K562 (cell line): ENCODE measurements around the gene ABT1. TPM values are rescaled to one million over a fixed set of nuclear protein-coding genes. Genes with fewer than 3 reads are reported as not detected.

Experiments
- CBFA2T2 ChIP-seq: fragments of 450-650 bp; conservative IDR thresholded peaks from 2 replicates; pipeline ENCODE4 v1.6.1; 2017; ENCODE audit warnings: mild to moderate bottlenecking
- CBFB ChIP-seq: sonication (generic); formaldehyde crosslinking; IDR thresholded peaks from 2 replicates; pipeline ENCODE4 v1.4.0; 2020; ENCODE audit warnings: mild to moderate bottlenecking, missing genetic modification reagents
- E2F6 ChIP-seq, 2 experiments: IDR thresholded peaks; 2 replicates each; pipeline ENCODE4 v1.6.1; 2011; ENCODE audit warnings: borderline replicate concordance in 1 of 2, control low read depth in 1 of 2, low read depth in 1 of 2, low read length in 1 of 2, mild to moderate bottlenecking in 1 of 2, mixed read lengths in 1 of 2, moderate library complexity in 1 of 2; ENCODE audit not compliant: insufficient read depth in 1 of 2, insufficient read length in 1 of 2, poor library complexity in 1 of 2, severe bottlenecking in 1 of 2; ENCODE audit errors: extremely low read depth in 1 of 2
- ETV6 ChIP-seq, 3 experiments: fragments of 150-350 bp in 1 of 3; sonication (generic) in 1 of 3; formaldehyde crosslinking in 1 of 3; IDR thresholded peaks; 2 replicates each; pipeline versions ENCODE4 v1.6.1 to v1.8.0; 2014 to 2022; ENCODE audit warnings: borderline replicate concordance in 2 of 3, low read depth in 2 of 3, antibody characterized with exemption in 1 of 3, low read length in 1 of 3, mild to moderate bottlenecking in 1 of 3, missing genetic modification reagents in 1 of 3
- HDAC3 ChIP-seq: fragments of 450-650 bp; IDR thresholded peaks from 2 replicates; pipeline ENCODE4 v1.6.1; 2018; ENCODE audit warnings: borderline replicate concordance, mild to moderate bottlenecking, moderate library complexity; ENCODE audit not compliant: partially characterized antibody
- HMG20B ChIP-seq: fragments of 250-450 bp; sonication (Bioruptor Pico); IDR thresholded peaks from 2 replicates; pipeline ENCODE4 v1.5.0; 2021; ENCODE audit warnings: mild to moderate bottlenecking
- JUND ChIP-seq, 2 experiments: IDR thresholded peaks; 2 replicates in 1 of 2; 3 replicates in 1 of 2; pipeline ENCODE4 v1.6.1; 2011; ENCODE audit warnings: borderline replicate concordance in 2 of 2, low read depth in 2 of 2, low read length in 2 of 2, improper control_type of control experiment in 1 of 2, missing biosample characterization in 1 of 2, missing genetic modification characterization in 1 of 2, missing genetic modification reagents in 1 of 2
- MAZ ChIP-seq, 2 experiments: fragments of 450-650 bp in 1 of 2; sonication (generic) in 1 of 2; formaldehyde crosslinking; IDR thresholded peaks in 1 of 2; conservative IDR thresholded peaks in 1 of 2; 2 replicates each; pipeline versions ENCODE4 v1.4.0 to v1.5.0; 2020; ENCODE audit warnings: mild to moderate bottlenecking in 1 of 2, missing genetic modification reagents in 1 of 2
- MEF2A ChIP-seq: IDR thresholded peaks from 2 replicates; pipeline ENCODE4 v1.6.1; 2011; ENCODE audit warnings: low read depth, mild to moderate bottlenecking, low read length, moderate library complexity; ENCODE audit not compliant: control insufficient read depth
- POLR2B ChIP-seq: fragments of 450-650 bp; IDR thresholded peaks from 2 replicates; pipeline ENCODE4 v1.6.1; 2018; ENCODE audit warnings: low read depth; ENCODE audit not compliant: partially characterized antibody
- PTRF ChIP-seq: fragments of 450-650 bp; IDR thresholded peaks from 2 replicates; pipeline ENCODE4 v1.6.1; 2016; ENCODE audit warnings: mild to moderate bottlenecking, missing genetic modification characterization, missing compliant biosample characterization
- RBM25 ChIP-seq: fragments of 200-400 bp; formaldehyde crosslinking; IDR thresholded peaks from 2 replicates; pipeline ENCODE4 v1.6.1; 2018; ENCODE audit warnings: low read length, low read depth, moderate library complexity; ENCODE audit not compliant: severe bottlenecking
- SUPT5H ChIP-seq: fragments of 450-650 bp; IDR thresholded peaks from 2 replicates; pipeline ENCODE4 v1.6.1; 2016
- XRCC3 ChIP-seq: fragments of 450-650 bp; IDR thresholded peaks from 2 replicates; pipeline ENCODE4 v1.6.1; 2017; ENCODE audit warnings: mild to moderate bottlenecking, moderate library complexity
- ZBTB17 ChIP-seq: fragments of 450-650 bp; formaldehyde crosslinking; IDR thresholded peaks from 2 replicates; pipeline ENCODE4 v1.4.0; 2020; ENCODE audit warnings: mild to moderate bottlenecking
- ZFP30 ChIP-seq: fragments of 250-450 bp; sonication (Bioruptor Pico); IDR thresholded peaks from 2 replicates; pipeline ENCODE4 v1.8.0; 2022; ENCODE audit warnings: moderate library complexity, mild to moderate bottlenecking, inconsistent platforms, borderline replicate concordance
- ZNF140 ChIP-seq: fragments of 250-450 bp; sonication (Bioruptor Pico); IDR thresholded peaks from 2 replicates; pipeline ENCODE4 v1.8.0; 2021; ENCODE audit warnings: moderate library complexity, mild to moderate bottlenecking, inconsistent platforms
- ZNF347 ChIP-seq: fragments of 450-650 bp; formaldehyde crosslinking; IDR thresholded peaks from 2 replicates; pipeline ENCODE4 v1.4.0; 2020; ENCODE audit warnings: low read depth, mild to moderate bottlenecking, moderate library complexity
- ZNF668 ChIP-seq: fragments of 250-450 bp; sonication (Bioruptor Pico); IDR thresholded peaks from 2 replicates; pipeline ENCODE4 v1.8.0; 2022; ENCODE audit warnings: mild to moderate bottlenecking, inconsistent platforms
- polyA plus RNA-seq, 8 experiments: library from polyadenylated mRNA; depleted of rRNA in 4 of 8; stranded (reverse) in 5 of 8; unstranded in 3 of 8; fragments of >200 nt; fragmentation: Nextera tagmentation in 2 of 8; fragmentation: Illumina TruSeq in 1 of 8; extraction: Ambion mirVana in 2 of 8; extraction: Trizol in 1 of 8; gene quantifications; 2 replicates each; pipeline versions ENCODE4 v1.2.1 to v1.2.3, GENCODE V29; 2011 to 2014; ENCODE audit warnings: inconsistent platforms in 1 of 8, missing spikeins in 1 of 8
- total RNA-seq, 7 experiments: library from RNA; depleted of rRNA in 6 of 7; stranded (reverse); fragments of >200 nt in 6 of 7; fragmentation: Illumina TruSeq in 2 of 7; extraction: Trizol in 2 of 7; gene quantifications; 2 replicates each; pipeline versions ENCODE4 v1.2.1 to v1.2.3, GENCODE V29; 2011 to 2021; ENCODE audit warnings: low replicate concordance in 1 of 7
- TF ChIP-seq, protein P1 (sequence below): fragments of 450-650 bp; IDR thresholded peaks from 2 replicates; pipeline ENCODE4 v1.6.1; 2018; ENCODE audit warnings: mild to moderate bottlenecking, low read depth; ENCODE audit not compliant: partially characterized antibody
- TF ChIP-seq, protein P2 (sequence below): fragments of 450-650 bp; formaldehyde crosslinking; IDR thresholded peaks from 2 replicates; pipeline ENCODE4 v1.4.0; 2020; ENCODE audit warnings: mild to moderate bottlenecking, moderate library complexity

The ABT1 gene
- total and polyA plus RNA-seq, 9 of the 15 experiments (the other 6 are each of a cell fraction or from before 2014, with no cell fraction given), result 8.8 to 52.7 (median 40.7) TPM

- TF ChIP-seq E2F6 (IDR thresholded peaks at IDR 0.05; ENCODE audit: borderline replicate concordance in 1 of 2, extremely low read depth in 1 of 2, insufficient read depth in 1 of 2, insufficient read length in 1 of 2, low read depth in 1 of 2, low read length in 1 of 2, poor library complexity in 1 of 2, severe bottlenecking in 1 of 2) (no peak), CBFB (CRISPR knock-in tag) (no peak), ZNF668 (no peak), CBFA2T2 (no peak), ZFP30 (CRISPR knock-in tag) (no peak), ZNF140 (CRISPR knock-in tag) (no peak), PTRF (tag) (no peak), ZNF347 (CRISPR knock-in tag) (no peak), SUPT5H (peak; percentile 96), POLR2B (peak; percentile 97), MAZ (CRISPR knock-in tag; conservative IDR thresholded peaks at IDR 0.05 in 1 of 2, IDR thresholded peaks at IDR 0.05 in 1 of 2) (peak; percentile 67 to 74; a peak in 3 of 4 replicates), RBM25 (no peak), ZBTB17 (peak; percentile 53; the same call in 1 of the 2 replicates), MEF2A (no peak), XRCC3 (no peak), HMG20B (CRISPR knock-in tag) (no peak; the same call in 1 of the 2 replicates), ETV6 (IDR thresholded peaks at IDR 0.05; ENCODE audit: borderline replicate concordance in 1 of 2, low read depth in 2 of 2, low read length in 1 of 2) (peak; percentile 100), ETV6 (CRISPR knock-in tag; IDR thresholded peaks at IDR 0.05; ENCODE audit: borderline replicate concordance) (0 out of 2 replicates have a peak, but pooled peaks have one; percentile 37), HDAC3 (no peak), JUND (IDR thresholded peaks at IDR 0.05; ENCODE audit: borderline replicate concordance, low read depth, low read length) (peak; percentile 83), JUND (tag; IDR thresholded peaks at IDR 0.05; ENCODE audit: borderline replicate concordance, low read depth, low read length) (peak; percentile 85; the same call in 2 of the 3 replicates)
- TF ChIP-seq, protein P1, sequence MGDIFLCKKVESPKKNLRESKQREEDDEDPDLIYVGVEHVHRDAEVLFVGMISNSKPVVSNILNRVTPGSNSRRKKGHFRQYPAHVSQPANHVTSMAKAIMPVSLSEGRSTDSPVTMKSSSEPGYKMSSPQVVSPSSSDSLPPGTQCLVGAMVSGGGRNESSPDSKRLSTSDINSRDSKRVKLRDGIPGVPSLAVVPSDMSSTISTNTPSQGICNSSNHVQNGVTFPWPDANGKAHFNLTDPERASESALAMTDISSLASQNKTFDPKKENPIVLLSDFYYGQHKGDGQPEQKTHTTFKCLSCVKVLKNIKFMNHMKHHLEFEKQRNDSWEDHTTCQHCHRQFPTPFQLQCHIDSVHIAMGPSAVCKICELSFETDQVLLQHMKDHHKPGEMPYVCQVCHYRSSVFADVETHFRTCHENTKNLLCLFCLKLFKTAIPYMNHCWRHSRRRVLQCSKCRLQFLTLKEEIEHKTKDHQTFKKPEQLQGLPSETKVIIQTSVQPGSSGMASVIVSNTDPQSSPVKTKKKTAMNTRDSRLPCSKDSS, result no peak
- TF ChIP-seq, protein P2, sequence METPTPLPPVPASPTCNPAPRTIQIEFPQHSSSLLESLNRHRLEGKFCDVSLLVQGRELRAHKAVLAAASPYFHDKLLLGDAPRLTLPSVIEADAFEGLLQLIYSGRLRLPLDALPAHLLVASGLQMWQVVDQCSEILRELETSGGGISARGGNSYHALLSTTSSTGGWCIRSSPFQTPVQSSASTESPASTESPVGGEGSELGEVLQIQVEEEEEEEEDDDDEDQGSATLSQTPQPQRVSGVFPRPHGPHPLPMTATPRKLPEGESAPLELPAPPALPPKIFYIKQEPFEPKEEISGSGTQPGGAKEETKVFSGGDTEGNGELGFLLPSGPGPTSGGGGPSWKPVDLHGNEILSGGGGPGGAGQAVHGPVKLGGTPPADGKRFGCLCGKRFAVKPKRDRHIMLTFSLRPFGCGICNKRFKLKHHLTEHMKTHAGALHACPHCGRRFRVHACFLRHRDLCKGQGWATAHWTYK (CRISPR knock-in tag), result no peak
Observed at GRCh38 chr6:26596579-26597388, at the start of gene ABT1 (continued).
